ENCODE measurements around the gene ABHD10.
A peak's percentile ranks its signal among the peaks of the same experiment; 100 is the strongest.

ABHD10 gene

DNA sequence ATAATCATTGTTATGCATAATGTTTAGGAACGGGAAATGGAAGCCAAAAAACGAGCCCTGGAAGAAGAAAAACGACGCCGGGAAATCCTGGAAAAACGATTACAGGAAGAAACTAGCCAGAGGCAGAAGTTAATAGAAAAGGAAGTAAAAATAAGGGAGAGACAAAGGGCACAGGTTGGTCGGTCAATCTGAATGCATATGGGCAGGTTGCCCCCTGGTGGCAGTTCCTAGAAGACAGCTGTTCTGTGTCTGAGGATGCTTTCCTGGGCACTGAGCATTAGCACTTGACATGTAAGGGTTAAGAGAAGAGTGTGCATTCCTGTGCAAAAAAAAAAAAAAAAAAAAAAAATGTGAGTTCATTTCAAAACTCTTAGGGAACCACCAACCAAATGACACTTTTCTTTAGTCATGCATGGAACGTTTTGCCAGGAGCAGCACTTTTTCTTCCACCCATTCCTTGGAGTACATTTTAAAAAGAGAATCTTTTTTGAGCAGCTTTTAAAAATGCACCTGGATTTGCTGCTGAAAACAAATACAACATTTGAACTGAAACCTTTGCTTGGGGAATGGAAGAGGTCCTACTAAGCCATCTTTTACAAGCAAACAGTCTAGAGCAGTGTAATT is 11.1 kb upstream of the ABHD10 start:
- Histone ChIP-seq H3K9me3 (ENCODE audit: insufficient read depth, low read length, severe bottlenecking) (no peaks in the 10 kb centered on the region), H3K36me3 (ENCODE audit: insufficient read depth, low read length) (no peaks in the 10 kb centered on the region), H3K9ac (ENCODE audit: low read depth, low read length) (no peak overlapping the region), H3K27me3 (ENCODE audit: insufficient read depth, low read length, poor library complexity) (no peaks in the 10 kb centered on the region), H3K27ac (ENCODE audit: low read length) (no peak overlapping the region), H2AFZ (ENCODE audit: low read depth, low read length) (peak overlapping the region; percentile 60), H3K4me3 (ENCODE audit: low read depth in 1 of 2, low read length in 2 of 2) (no peak overlapping the region), H3K4me1 (ENCODE audit: insufficient read depth, low read length) (peaks cover 6% of the 10 kb centered on the region; the same call in 1 of the 2 replicates), H3K79me2 (ENCODE audit: insufficient read depth, low read length) (no peaks in the 10 kb centered on the region), H4K20me1 (ENCODE audit: insufficient read depth, low read length) (no peaks in the 10 kb centered on the region), H3K4me2 (ENCODE audit: insufficient read depth, low read length) (peak overlapping the region; percentile 56)
- ATAC-seq (ENCODE audit: insufficient read depth, low read depth) (peak; percentile 100), DNase-seq (peak; percentile 86)
- TF ChIP-seq, protein P1, sequence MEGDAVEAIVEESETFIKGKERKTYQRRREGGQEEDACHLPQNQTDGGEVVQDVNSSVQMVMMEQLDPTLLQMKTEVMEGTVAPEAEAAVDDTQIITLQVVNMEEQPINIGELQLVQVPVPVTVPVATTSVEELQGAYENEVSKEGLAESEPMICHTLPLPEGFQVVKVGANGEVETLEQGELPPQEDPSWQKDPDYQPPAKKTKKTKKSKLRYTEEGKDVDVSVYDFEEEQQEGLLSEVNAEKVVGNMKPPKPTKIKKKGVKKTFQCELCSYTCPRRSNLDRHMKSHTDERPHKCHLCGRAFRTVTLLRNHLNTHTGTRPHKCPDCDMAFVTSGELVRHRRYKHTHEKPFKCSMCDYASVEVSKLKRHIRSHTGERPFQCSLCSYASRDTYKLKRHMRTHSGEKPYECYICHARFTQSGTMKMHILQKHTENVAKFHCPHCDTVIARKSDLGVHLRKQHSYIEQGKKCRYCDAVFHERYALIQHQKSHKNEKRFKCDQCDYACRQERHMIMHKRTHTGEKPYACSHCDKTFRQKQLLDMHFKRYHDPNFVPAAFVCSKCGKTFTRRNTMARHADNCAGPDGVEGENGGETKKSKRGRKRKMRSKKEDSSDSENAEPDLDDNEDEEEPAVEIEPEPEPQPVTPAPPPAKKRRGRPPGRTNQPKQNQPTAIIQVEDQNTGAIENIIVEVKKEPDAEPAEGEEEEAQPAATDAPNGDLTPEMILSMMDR (IDR thresholded peaks at IDR 0.05; ENCODE audit: borderline replicate concordance, extremely low read depth, low read length, poor library complexity, severe bottlenecking), result peak; percentile 91
- TF ChIP-seq EZH2 (IDR thresholded peaks at IDR 0.05; ENCODE audit: borderline replicate concordance, low read depth, low read length, severe bottlenecking), result no peak

GRCh38 chr3:111968319-111969054 is 10.3 kb upstream of the ABHD10 start:
- Histone ChIP-seq H3K4me2 (ENCODE audit: insufficient read depth, low read length) (no peak overlapping the region), H3K9ac (ENCODE audit: low read depth, low read length) (no peak overlapping the region), H3K79me2 (ENCODE audit: insufficient read depth, low read length) (no peaks in the 10 kb centered on the region), H3K27me3 (ENCODE audit: insufficient read depth, low read length, poor library complexity) (no peaks in the 10 kb centered on the region), H3K36me3 (ENCODE audit: insufficient read depth, low read length) (no peaks in the 10 kb centered on the region), H3K4me1 (ENCODE audit: insufficient read depth, low read length) (peaks cover 6% of the 10 kb centered on the region; the same call in 1 of the 2 replicates), H2AFZ (ENCODE audit: low read depth, low read length) (no peak overlapping the region), H3K4me3 (ENCODE audit: low read depth in 1 of 2, low read length in 2 of 2) (no peak overlapping the region), H4K20me1 (ENCODE audit: insufficient read depth, low read length) (no peaks in the 10 kb centered on the region), H3K9me3 (ENCODE audit: insufficient read depth, low read length, severe bottlenecking) (no peaks in the 10 kb centered on the region), H3K27ac (ENCODE audit: low read length) (no peak overlapping the region)
- ATAC-seq (ENCODE audit: insufficient read depth, low read depth) (no peak), DNase-seq (no peak)
- TF ChIP-seq EZH2 (IDR thresholded peaks at IDR 0.05; ENCODE audit: borderline replicate concordance, low read depth, low read length, severe bottlenecking), result no peak
- TF ChIP-seq, protein P1 (IDR thresholded peaks at IDR 0.05; ENCODE audit: borderline replicate concordance, extremely low read depth, low read length, poor library complexity, severe bottlenecking), result no peak

DNA sequence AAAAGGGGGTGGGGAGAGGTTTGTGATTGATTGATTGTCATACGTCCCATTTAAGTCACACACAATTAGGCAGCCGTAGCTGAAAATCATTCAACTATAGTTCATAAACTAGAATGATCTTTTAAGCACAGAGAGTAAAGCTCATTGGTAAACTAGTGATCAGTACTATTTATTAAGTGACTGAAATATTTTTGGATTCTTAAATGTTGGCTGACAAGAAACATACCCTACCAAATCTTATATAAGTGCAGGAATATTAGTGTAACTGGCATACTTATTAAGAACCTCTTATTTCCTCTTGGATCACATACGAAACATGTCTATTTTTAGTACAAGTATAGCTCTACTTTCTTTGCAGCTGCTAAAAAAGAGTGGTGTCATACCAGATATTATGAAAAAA is 8.4 kb upstream of the ABHD10 start:
- no peak for ATAC-seq (ENCODE audit: insufficient read depth, low read depth)
- no peak overlapping the region for H3K4me3 ChIP-seq (ENCODE audit: low read depth in 1 of 2, low read length in 2 of 2)
- no peak overlapping the region for H3K4me2 ChIP-seq (ENCODE audit: insufficient read depth, low read length)
- no peaks in the 10 kb centered on the region for H3K9me3 ChIP-seq (ENCODE audit: insufficient read depth, low read length, severe bottlenecking)
- no peak for DNase-seq
- H4K20me1 ChIP-seq (ENCODE audit: insufficient read depth, low read length), result no peaks in the 10 kb centered on the region
- no peak overlapping the region for H2AFZ ChIP-seq (ENCODE audit: low read depth, low read length)
- no peak overlapping the region for H3K27ac ChIP-seq (ENCODE audit: low read length)
- no peaks in the 10 kb centered on the region for H3K36me3 ChIP-seq (ENCODE audit: insufficient read depth, low read length)
- H3K9ac ChIP-seq (ENCODE audit: low read depth, low read length), result no peak overlapping the region
- H3K79me2 ChIP-seq (ENCODE audit: insufficient read depth, low read length), result no peaks in the 10 kb centered on the region
- TF ChIP-seq, protein P1 (IDR thresholded peaks at IDR 0.05; ENCODE audit: borderline replicate concordance, extremely low read depth, low read length, poor library complexity, severe bottlenecking), result no peak
- TF ChIP-seq EZH2 (IDR thresholded peaks at IDR 0.05; ENCODE audit: borderline replicate concordance, low read depth, low read length, severe bottlenecking), result no peak
- H3K4me1 ChIP-seq (ENCODE audit: insufficient read depth, low read length), result peaks cover 6% of the 10 kb centered on the region; the same call in 1 of the 2 replicates
- H3K27me3 ChIP-seq (ENCODE audit: insufficient read depth, low read length, poor library complexity), result no peaks in the 10 kb centered on the region

Measured in DND-41 (cell line).